HepG2 (cell line): ENCODE results near the gene CIAPIN1. TPM values are rescaled to one million over a fixed set of nuclear protein-coding genes. Genes with fewer than 3 reads are reported as not detected.
A peak's percentile ranks its signal among the peaks of the same experiment; 100 is the strongest.

Experiments
- AGO2 ChIP-seq: fragments of 200-400 bp; formaldehyde crosslinking; optimal IDR thresholded peaks from 2 replicates; pipeline ENCODE3; 2017; ENCODE audit warnings: mild to moderate bottlenecking, low read depth, low read length, moderate library complexity
- DPF2 ChIP-seq: sonication (generic); formaldehyde crosslinking; IDR thresholded peaks from 2 replicates; pipeline ENCODE4 v1.4.0; 2020; ENCODE audit warnings: mild to moderate bottlenecking, low read depth, missing genetic modification reagents, borderline replicate concordance
- GABPA ChIP-seq, 2 experiments: IDR thresholded peaks; 2 replicates each; pipeline ENCODE4 v1.6.1; 2011 to 2016; ENCODE audit warnings: low read depth in 2 of 2, low read length in 1 of 2, missing biosample characterization in 1 of 2, missing genetic modification characterization in 1 of 2
- HMGXB3 ChIP-seq: sonication (generic); formaldehyde crosslinking; IDR thresholded peaks from 2 replicates; pipeline ENCODE4 v1.4.0; 2020; ENCODE audit warnings: missing genetic modification reagents, borderline replicate concordance
- MEIS2 ChIP-seq: sonication (generic); formaldehyde crosslinking; IDR thresholded peaks from 2 replicates; pipeline ENCODE4 v1.9.0; 2021; ENCODE audit warnings: mild to moderate bottlenecking, missing genetic modification reagents
- MZF1 ChIP-seq: sonication (generic); formaldehyde crosslinking; IDR thresholded peaks from 2 replicates; pipeline ENCODE4 v1.8.1; 2023; ENCODE audit warnings: mild to moderate bottlenecking, missing genetic modification reagents, borderline replicate concordance
- NR1H2 ChIP-seq: sonication (generic); formaldehyde crosslinking; IDR thresholded peaks from 2 replicates; pipeline ENCODE4 v1.8.1; 2022; ENCODE audit warnings: low read depth, missing genetic modification reagents, borderline replicate concordance
- PAXIP1 ChIP-seq: sonication (generic); formaldehyde crosslinking; conservative IDR thresholded peaks from 2 replicates; pipeline ENCODE4 v1.4.0; 2020; ENCODE audit warnings: mild to moderate bottlenecking, missing genetic modification reagents, moderate library complexity
- REL ChIP-seq: sonication (generic); formaldehyde crosslinking; conservative IDR thresholded peaks from 2 replicates; pipeline ENCODE4 v1.8.0; 2022; ENCODE audit warnings: mild to moderate bottlenecking, missing genetic modification reagents, moderate library complexity
- TARDBP ChIP-seq: sonication (generic); formaldehyde crosslinking; IDR thresholded peaks from 2 replicates; pipeline ENCODE4 v1.8.0; 2022; ENCODE audit warnings: mild to moderate bottlenecking, missing genetic modification reagents
- TFAP4 ChIP-seq: sonication (generic); IDR thresholded peaks from 2 replicates; pipeline ENCODE4 v1.6.1; 2016; ENCODE audit warnings: low read depth, borderline replicate concordance
- ZBTB21 ChIP-seq: sonication (generic); formaldehyde crosslinking; IDR thresholded peaks from 2 replicates; pipeline ENCODE4 v1.4.0; 2020; ENCODE audit warnings: missing genetic modification reagents
- ZMYM4 ChIP-seq: sonication (generic); formaldehyde crosslinking; IDR thresholded peaks from 2 replicates; pipeline ENCODE4 v1.8.1; 2023; ENCODE audit warnings: mild to moderate bottlenecking, missing genetic modification reagents
- ZNF230 ChIP-seq: sonication (generic); formaldehyde crosslinking; IDR thresholded peaks from 2 replicates; pipeline ENCODE4 v1.4.0; 2020; ENCODE audit warnings: mild to moderate bottlenecking, missing genetic modification reagents
- ZNF263 ChIP-seq: sonication (generic); formaldehyde crosslinking; IDR thresholded peaks from 2 replicates; pipeline ENCODE4 v1.4.0; 2020; ENCODE audit warnings: missing genetic modification reagents
- ZNF335 ChIP-seq: sonication (generic); formaldehyde crosslinking; IDR thresholded peaks from 2 replicates; pipeline ENCODE4 v1.4.0; 2020; ENCODE audit warnings: missing genetic modification reagents
- ZNF510 ChIP-seq: sonication (generic); formaldehyde crosslinking; IDR thresholded peaks from 2 replicates; pipeline ENCODE4 v1.4.0; 2020; ENCODE audit warnings: low read depth, mild to moderate bottlenecking, missing genetic modification reagents
- ZNF576 ChIP-seq: sonication (generic); formaldehyde crosslinking; IDR thresholded peaks from 2 replicates; pipeline ENCODE4 v1.4.0; 2020; ENCODE audit warnings: mild to moderate bottlenecking, missing genetic modification reagents
- polyA plus RNA-seq, 8 experiments: library from polyadenylated mRNA; depleted of rRNA in 3 of 8; stranded (reverse) in 7 of 8; unstranded in 1 of 8; fragments of >200 nt; fragmentation: Illumina TruSeq in 4 of 8; extraction: Trizol in 4 of 8; gene quantifications; 2 replicates each; pipeline versions ENCODE4 v1.2.1 to v1.2.3, GENCODE V29; 2011 to 2016; ENCODE audit warnings: low read depth in 4 of 8, missing spikeins in 1 of 8, mixed read lengths in 1 of 8; ENCODE audit not compliant: insufficient read depth in 1 of 8
- total RNA-seq, 5 experiments: library from RNA; depleted of rRNA; stranded (reverse); fragments of >200 nt; fragmentation: Illumina TruSeq; extraction: Trizol; gene quantifications; 2 replicates each; pipeline ENCODE4 v1.2.3, GENCODE V29; 2016; ENCODE audit warnings: low read depth in 1 of 5

Gene CIAPIN1
- total and polyA plus RNA-seq, 2 of the 13 experiments (the other 11 are each of a cell fraction or from before 2014, with no cell fraction given): 69.3 to 89.7 TPM

GRCh38 chr16:57422026-57422944 lies 24.9 kb downstream of the CIAPIN1 start (continued):
- TF ChIP-seq ZNF335 (0 out of 2 replicates have a peak, but pooled peaks have one; percentile 26), HMGXB3 (CRISPR knock-in tag) (0 out of 2 replicates have a peak, but pooled peaks have one; percentile 55), ZNF510 (CRISPR knock-in tag) (no peak), GABPA (IDR thresholded peaks at IDR 0.05; ENCODE audit: low read depth, low read length) (peak; percentile 33; the same call in 1 of the 2 replicates), GABPA (CRISPR knock-in tag; IDR thresholded peaks at IDR 0.05; ENCODE audit: low read depth) (peak; percentile 80), ZBTB21 (CRISPR knock-in tag) (no peak), TARDBP (peak; percentile 52; the same call in 1 of the 2 replicates), NR1H2 (no peak), MZF1 (CRISPR knock-in tag) (no peak), AGO2 (no peak), MEIS2 (CRISPR knock-in tag) (no peak), PAXIP1 (CRISPR knock-in tag) (no peak), ZNF263 (CRISPR knock-in tag) (peak; percentile 41; the same call in 1 of the 2 replicates), TFAP4 (no peak), ZNF576 (CRISPR knock-in tag) (no peak), ZMYM4 (CRISPR knock-in tag) (no peak), REL (no peak), ZNF230 (CRISPR knock-in tag) (0 out of 2 replicates have a peak, but pooled peaks have one; percentile 53), DPF2 (CRISPR knock-in tag) (no peak)
